Large intestine (tissue), 3 donors: Measurements from ENCODE around the gene LIFR. TPM values are rescaled to one million over a fixed set of nuclear protein-coding genes. Genes with fewer than 3 reads are reported as not detected.
"Not testable (repeated sequence)": the region's sequence is repeated elsewhere in the genome, so short reads cannot be mapped to it uniquely, and the experiment has no call there.

ENCODE experiments used
- DNase-seq, 2 donors: peaks; one replicate each; pipeline versions ENCODE4 v3.0.0 to v3.0.0-alpha.2; 2013
- H3K27ac ChIP-seq: one replicate; pipeline ENCODE4 v1.5.1; 2013; ENCODE audit warnings: low read length
- H3K27me3 ChIP-seq: 2 replicates; pipeline ENCODE4 v1.6.1; 2013; ENCODE audit warnings: low read length; ENCODE audit not compliant: control insufficient read depth, insufficient read depth
- H3K36me3 ChIP-seq: 2 replicates; pipeline ENCODE4 v1.6.1; 2013; ENCODE audit warnings: low read length; ENCODE audit not compliant: control insufficient read depth, insufficient read depth
- H3K4me1 ChIP-seq: one replicate; pipeline ENCODE4 v1.6.1; 2013; ENCODE audit warnings: low read length; ENCODE audit not compliant: control insufficient read depth, insufficient read depth
- H3K4me3 ChIP-seq: one replicate; pipeline ENCODE4 v1.5.1; 2013; ENCODE audit warnings: low read length
- H3K9me3 ChIP-seq: one replicate; pipeline ENCODE4 v1.6.1; 2013; ENCODE audit warnings: mild to moderate bottlenecking, low read depth, low read length, moderate library complexity; ENCODE audit not compliant: control insufficient read depth
- WGBS: methylation state at CpG from one replicate; pipeline ENCODE4 v1.1.5; 2013; ENCODE audit warnings: low lambda C conversion rate; ENCODE audit not compliant: insufficient coverage; 5-methylcytosine and 5-hydroxymethylcytosine counted together
- polyA plus RNA-seq: library from polyadenylated mRNA; unstranded; fragments of 120-200 nt; gene quantifications from one replicate; pipeline ENCODE4 v1.2.1, GENCODE V29; 2013

LIFR gene
- polyA plus RNA-seq, 1 donor = 23.8 TPM

- WGBS = 100% methylated on average over 1 of the region's 3 CpGs
- no peak overlapping the region for H3K27ac ChIP-seq
- H3K9me3 ChIP-seq = no peaks in the 10 kb centered on the region
- no peak for DNase-seq
- H3K4me1 ChIP-seq = peaks cover 6% of the 10 kb centered on the region
- H3K27me3 ChIP-seq = no peaks in the 10 kb centered on the region
- no peak overlapping the region for H3K4me3 ChIP-seq
- H3K36me3 ChIP-seq = peaks cover 35% of the 10 kb centered on the region
Measured at GRCh38 chr5:38524022-38524421, 32.4 kb downstream of the LIFR start.

- H3K9me3 ChIP-seq = no peaks in the 10 kb centered on the region
- WGBS = 100% methylated on average over 2 of the region's 3 CpGs
- H3K27ac ChIP-seq = no peak overlapping the region
- H3K4me3 ChIP-seq = no peak overlapping the region
- peaks cover 23% of the 10 kb centered on the region for H3K36me3 ChIP-seq
- H3K4me1 ChIP-seq = no peaks in the 10 kb centered on the region
- no peak for DNase-seq
- no peaks in the 10 kb centered on the region for H3K27me3 ChIP-seq
Measured at GRCh38 chr5:38519476-38519875, 37.0 kb downstream of the LIFR start.

GRCh38 chr5:38518341-38518740 lies 38.1 kb downstream of the LIFR start:
- Histone ChIP-seq H3K27ac (no peak overlapping the region), H3K4me3 (no peak overlapping the region), H3K27me3 (no peaks in the 10 kb centered on the region), H3K4me1 (no peaks in the 10 kb centered on the region), H3K36me3 (peaks cover 16% of the 10 kb centered on the region), H3K9me3 (no peaks in the 10 kb centered on the region)
- DNase-seq = no peak
- WGBS = no CpG with 5 or more reads among the region's 1 CpG

GRCh38 chr5:38516649-38517048 lies 39.8 kb downstream of the LIFR start:
- H3K36me3 ChIP-seq, H3K9me3 ChIP-seq, H3K27ac ChIP-seq, H3K27me3 ChIP-seq, H3K4me1 ChIP-seq, DNase-seq, H3K4me3 ChIP-seq: not testable (repeated sequence)
- 100% methylated on average over 2 of the region's 3 CpGs for WGBS

- Histone ChIP-seq H3K4me3 (no peak overlapping the region), H3K27ac (no peak overlapping the region), H3K36me3 (peaks cover 8% of the 10 kb centered on the region), H3K9me3 (no peaks in the 10 kb centered on the region), H3K4me1 (no peaks in the 10 kb centered on the region), H3K27me3 (no peaks in the 10 kb centered on the region)
- WGBS = 100% methylated on average over 1 of the region's 2 CpGs
- no peak for DNase-seq
Measured at GRCh38 chr5:38515646-38516045, 40.8 kb downstream of the LIFR start.

- no peak overlapping the region for H3K27ac ChIP-seq
- H3K4me1 ChIP-seq = no peaks in the 10 kb centered on the region
- no peak overlapping the region for H3K4me3 ChIP-seq
- H3K36me3 ChIP-seq = peaks cover 8% of the 10 kb centered on the region
- H3K27me3 ChIP-seq = no peaks in the 10 kb centered on the region
- WGBS = 83% methylated on average over 1 of the region's 3 CpGs
- no peak for DNase-seq
- H3K9me3 ChIP-seq = no peaks in the 10 kb centered on the region
Measured at GRCh38 chr5:38515092-38515491, 41.4 kb downstream of the LIFR start.

- Histone ChIP-seq H3K27me3 (no peaks in the 10 kb centered on the region), H3K4me3 (no peak overlapping the region), H3K4me1 (no peaks in the 10 kb centered on the region), H3K27ac (no peak overlapping the region), H3K9me3 (no peaks in the 10 kb centered on the region), H3K36me3 (peaks cover 10% of the 10 kb centered on the region)
- 75% methylated on average over 1 of the region's 5 CpGs for WGBS
- no peak for DNase-seq
Measured at GRCh38 chr5:38509185-38509584, 47.3 kb downstream of the LIFR start.

GRCh38 chr5:38506302-38506701 lies 50.1 kb downstream of the LIFR start:
- H3K4me1 ChIP-seq = no peaks in the 10 kb centered on the region
- H3K4me3 ChIP-seq = no peak overlapping the region
- DNase-seq = no peak
- no peaks in the 10 kb centered on the region for H3K9me3 ChIP-seq
- no peaks in the 10 kb centered on the region for H3K27me3 ChIP-seq
- peaks cover 5% of the 10 kb centered on the region for H3K36me3 ChIP-seq
- no peak overlapping the region for H3K27ac ChIP-seq
- 100% methylated on average over 2 of the region's 3 CpGs for WGBS

- no peaks in the 10 kb centered on the region for H3K4me1 ChIP-seq
Measured at GRCh38 chr5:38500573-38501260, 55.7 kb downstream of the LIFR start.

GRCh38 chr5:38497946-38498345 lies 58.5 kb downstream of the LIFR start:
- Histone ChIP-seq H3K27me3 (no peaks in the 10 kb centered on the region), H3K27ac (no peak overlapping the region), H3K4me3 (no peak overlapping the region), H3K4me1 (no peaks in the 10 kb centered on the region), H3K36me3 (peaks cover 28% of the 10 kb centered on the region), H3K9me3 (no peaks in the 10 kb centered on the region)
- 57% methylated on average over 1 of the region's 2 CpGs for WGBS
- no peak for DNase-seq

More at GRCh38 chr5:38500573-38501260, 55.7 kb downstream of the LIFR start:
- DNase-seq = no peak
- Histone ChIP-seq H3K36me3 (peaks cover 15% of the 10 kb centered on the region), H3K27me3 (no peaks in the 10 kb centered on the region), H3K9me3 (no peaks in the 10 kb centered on the region), H3K27ac (no peak overlapping the region), H3K4me3 (no peak overlapping the region)
- no CpG with 5 or more reads among the region's 4 CpGs for WGBS

GRCh38 chr5:38494763-38495162 lies 61.7 kb downstream of the LIFR start:
- Histone ChIP-seq H3K4me1 (no peaks in the 10 kb centered on the region), H3K27me3 (no peaks in the 10 kb centered on the region), H3K27ac (no peak overlapping the region), H3K4me3 (no peak overlapping the region), H3K9me3 (no peaks in the 10 kb centered on the region), H3K36me3 (peaks cover 37% of the 10 kb centered on the region)
- 86% methylated on average over 2 of the region's 7 CpGs for WGBS
- no peak for DNase-seq
